Measurements from ENCODE around the gene TRAPPC5. TPM values are rescaled to one million over a fixed set of nuclear protein-coding genes. Genes with fewer than 3 reads are reported as not detected.

Gene TRAPPC5
- total RNA-seq, 1 experiment from 2014 or later = 124 TPM

DNA sequence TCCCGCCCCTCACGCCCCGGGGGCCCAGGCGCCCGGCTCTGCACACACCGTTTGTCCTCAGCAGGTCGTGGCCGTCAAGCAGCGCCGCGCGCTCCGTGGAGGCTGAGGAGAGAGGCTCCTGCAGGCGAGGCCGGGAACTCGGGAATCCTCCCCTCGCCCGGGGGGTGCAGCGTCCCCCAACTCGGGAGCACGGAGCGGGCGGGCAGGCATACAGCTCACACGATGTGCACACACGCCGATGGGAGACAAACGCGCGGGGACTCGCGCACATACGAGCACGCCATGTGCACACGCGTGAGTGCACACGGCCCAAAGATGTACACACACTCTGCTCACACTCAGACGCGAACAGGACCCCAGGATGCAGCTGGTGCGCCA is 50.6 kb downstream of the TRAPPC5 start (continued):
- TF ChIP-seq ESRRA (CRISPR knock-in tag; IDR thresholded peaks at IDR 0.05; ENCODE audit: borderline replicate concordance) (no peak), ATF1 (CRISPR knock-in tag; IDR thresholded peaks at IDR 0.05) (no peak)
- TF ChIP-seq, protein P1, sequence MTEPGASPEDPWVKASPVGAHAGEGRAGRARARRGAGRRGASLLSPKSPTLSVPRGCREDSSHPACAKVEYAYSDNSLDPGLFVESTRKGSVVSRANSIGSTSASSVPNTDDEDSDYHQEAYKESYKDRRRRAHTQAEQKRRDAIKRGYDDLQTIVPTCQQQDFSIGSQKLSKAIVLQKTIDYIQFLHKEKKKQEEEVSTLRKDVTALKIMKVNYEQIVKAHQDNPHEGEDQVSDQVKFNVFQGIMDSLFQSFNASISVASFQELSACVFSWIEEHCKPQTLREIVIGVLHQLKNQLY (CRISPR knock-in tag; IDR thresholded peaks at IDR 0.05) = no peak
- TF ChIP-seq, protein P2, sequence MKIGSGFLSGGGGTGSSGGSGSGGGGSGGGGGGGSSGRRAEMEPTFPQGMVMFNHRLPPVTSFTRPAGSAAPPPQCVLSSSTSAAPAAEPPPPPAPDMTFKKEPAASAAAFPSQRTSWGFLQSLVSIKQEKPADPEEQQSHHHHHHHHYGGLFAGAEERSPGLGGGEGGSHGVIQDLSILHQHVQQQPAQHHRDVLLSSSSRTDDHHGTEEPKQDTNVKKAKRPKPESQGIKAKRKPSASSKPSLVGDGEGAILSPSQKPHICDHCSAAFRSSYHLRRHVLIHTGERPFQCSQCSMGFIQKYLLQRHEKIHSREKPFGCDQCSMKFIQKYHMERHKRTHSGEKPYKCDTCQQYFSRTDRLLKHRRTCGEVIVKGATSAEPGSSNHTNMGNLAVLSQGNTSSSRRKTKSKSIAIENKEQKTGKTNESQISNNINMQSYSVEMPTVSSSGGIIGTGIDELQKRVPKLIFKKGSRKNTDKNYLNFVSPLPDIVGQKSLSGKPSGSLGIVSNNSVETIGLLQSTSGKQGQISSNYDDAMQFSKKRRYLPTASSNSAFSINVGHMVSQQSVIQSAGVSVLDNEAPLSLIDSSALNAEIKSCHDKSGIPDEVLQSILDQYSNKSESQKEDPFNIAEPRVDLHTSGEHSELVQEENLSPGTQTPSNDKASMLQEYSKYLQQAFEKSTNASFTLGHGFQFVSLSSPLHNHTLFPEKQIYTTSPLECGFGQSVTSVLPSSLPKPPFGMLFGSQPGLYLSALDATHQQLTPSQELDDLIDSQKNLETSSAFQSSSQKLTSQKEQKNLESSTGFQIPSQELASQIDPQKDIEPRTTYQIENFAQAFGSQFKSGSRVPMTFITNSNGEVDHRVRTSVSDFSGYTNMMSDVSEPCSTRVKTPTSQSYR (CRISPR knock-in tag; IDR thresholded peaks at IDR 0.05) = no peak
- TF ChIP-seq, protein P3, sequence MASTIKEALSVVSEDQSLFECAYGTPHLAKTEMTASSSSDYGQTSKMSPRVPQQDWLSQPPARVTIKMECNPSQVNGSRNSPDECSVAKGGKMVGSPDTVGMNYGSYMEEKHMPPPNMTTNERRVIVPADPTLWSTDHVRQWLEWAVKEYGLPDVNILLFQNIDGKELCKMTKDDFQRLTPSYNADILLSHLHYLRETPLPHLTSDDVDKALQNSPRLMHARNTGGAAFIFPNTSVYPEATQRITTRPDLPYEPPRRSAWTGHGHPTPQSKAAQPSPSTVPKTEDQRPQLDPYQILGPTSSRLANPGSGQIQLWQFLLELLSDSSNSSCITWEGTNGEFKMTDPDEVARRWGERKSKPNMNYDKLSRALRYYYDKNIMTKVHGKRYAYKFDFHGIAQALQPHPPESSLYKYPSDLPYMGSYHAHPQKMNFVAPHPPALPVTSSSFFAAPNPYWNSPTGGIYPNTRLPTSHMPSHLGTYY (CRISPR knock-in tag; IDR thresholded peaks at IDR 0.05) = no peak
- TF ChIP-seq, protein P4, sequence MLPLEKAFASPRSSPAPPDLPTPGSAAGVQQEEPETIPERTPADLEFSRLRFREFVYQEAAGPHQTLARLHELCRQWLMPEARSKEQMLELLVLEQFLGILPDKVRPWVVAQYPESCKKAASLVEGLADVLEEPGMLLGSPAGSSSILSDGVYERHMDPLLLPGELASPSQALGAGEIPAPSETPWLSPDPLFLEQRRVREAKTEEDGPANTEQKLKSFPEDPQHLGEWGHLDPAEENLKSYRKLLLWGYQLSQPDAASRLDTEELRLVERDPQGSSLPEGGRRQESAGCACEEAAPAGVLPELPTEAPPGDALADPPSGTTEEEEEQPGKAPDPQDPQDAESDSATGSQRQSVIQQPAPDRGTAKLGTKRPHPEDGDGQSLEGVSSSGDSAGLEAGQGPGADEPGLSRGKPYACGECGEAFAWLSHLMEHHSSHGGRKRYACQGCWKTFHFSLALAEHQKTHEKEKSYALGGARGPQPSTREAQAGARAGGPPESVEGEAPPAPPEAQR (CRISPR knock-in tag; IDR thresholded peaks at IDR 0.05) = no peak

DNA sequence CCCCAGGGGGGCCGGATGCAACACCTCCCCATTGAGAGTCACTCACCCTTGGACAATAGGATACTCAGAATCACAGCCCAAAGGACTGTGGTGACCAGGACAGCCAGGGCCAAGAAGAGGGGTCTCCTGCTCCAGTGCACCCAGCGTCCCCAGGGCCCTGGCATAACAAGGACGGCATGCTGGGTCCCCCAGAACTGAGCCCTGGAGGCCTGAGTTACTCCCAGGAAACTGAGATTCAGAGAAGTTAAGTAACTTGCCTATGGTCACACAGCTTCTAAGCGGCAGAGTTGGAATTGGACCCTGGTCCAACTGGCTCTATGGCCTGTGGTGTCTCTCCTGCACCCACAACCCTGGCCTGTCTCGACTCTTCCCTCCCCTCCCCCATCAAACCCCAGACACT is 51.0 kb downstream of the TRAPPC5 start:
- ATAC-seq (no peak), DNase-seq (ENCODE audit: low spot score) (no peak)
- Mint-ChIP-seq H3K4me1 (peaks cover 13% of the 10 kb centered on the region), H3K27me3 (ENCODE audit: low read depth) (peaks cover 86% of the 10 kb centered on the region), H3K9me3 (no peaks in the 10 kb centered on the region), H3K4me3 (peak overlapping the region; percentile 32), H3K27ac (no peak overlapping the region), H3K36me3 (no peaks in the 10 kb centered on the region)
- ChIA-PET CTCF (interaction anchor here (1.8 kb wide), 1 partner anchor 68 kb away, joined by 6 read pairs; no protein-coding TSS in a partner anchor), POLR2A (no interaction called here)
- TF ChIP-seq FOXJ3 (CRISPR knock-in tag; IDR thresholded peaks at IDR 0.05; ENCODE audit: borderline replicate concordance) (no peak), KAT7 (CRISPR knock-in tag; IDR thresholded peaks at IDR 0.05; ENCODE audit: borderline replicate concordance) (no peak), HMGA2 (CRISPR knock-in tag; IDR thresholded peaks at IDR 0.05) (no peak), ZNF396 (CRISPR knock-in tag; IDR thresholded peaks at IDR 0.05; ENCODE audit: borderline replicate concordance) (no peak), ZNF219 (CRISPR knock-in tag; IDR thresholded peaks at IDR 0.05; ENCODE audit: borderline replicate concordance) (no peak), CREB1 (CRISPR knock-in tag; IDR thresholded peaks at IDR 0.05) (no peak), TEAD1 (CRISPR knock-in tag; IDR thresholded peaks at IDR 0.05) (no peak), ZNF423 (CRISPR knock-in tag; IDR thresholded peaks at IDR 0.05) (no peak), EMX1 (CRISPR knock-in tag; IDR thresholded peaks at IDR 0.05) (no peak)
- TF ChIP-seq, protein P1 (CRISPR knock-in tag; IDR thresholded peaks at IDR 0.05) = no peak
- TF ChIP-seq, protein P4 (CRISPR knock-in tag; IDR thresholded peaks at IDR 0.05) = no peak
- TF ChIP-seq, protein P5, sequence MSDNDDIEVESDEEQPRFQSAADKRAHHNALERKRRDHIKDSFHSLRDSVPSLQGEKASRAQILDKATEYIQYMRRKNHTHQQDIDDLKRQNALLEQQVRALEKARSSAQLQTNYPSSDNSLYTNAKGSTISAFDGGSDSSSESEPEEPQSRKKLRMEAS (CRISPR knock-in tag; IDR thresholded peaks at IDR 0.05) = no peak
